PC-3 (cell line): Measurements from ENCODE around the gene PFAS.

Experiments
- CTCF ChIP-seq: fragments of 300-600 bp; sonication (generic); conservative IDR thresholded peaks from 2 replicates; pipeline ENCODE4 v1.5.1; 2017; ENCODE audit warnings: antibody characterized with exemption, low read depth, mild to moderate bottlenecking, low read length
- EZH2 ChIP-seq: fragments of 300-600 bp; sonication (generic); IDR thresholded peaks from one replicate; pipeline ENCODE4 v1.6.1; 2017; ENCODE audit warnings: antibody characterized with exemption, mild to moderate bottlenecking, low read length; ENCODE audit not compliant: unreplicated experiment
- EZH2phosphoT487 ChIP-seq: fragments of 300-600 bp; sonication (generic); IDR thresholded peaks from 2 replicates; pipeline ENCODE4 v1.6.1; 2018; ENCODE audit warnings: mild to moderate bottlenecking, antibody characterized with exemption, low read length, borderline replicate concordance

GRCh38 chr17:8312251-8312650 lies 63.2 kb downstream of the PFAS start:
- TF ChIP-seq CTCF = no peak
- TF ChIP-seq EZH2 = no peak
- TF ChIP-seq EZH2phosphoT487 = no peak
